GM21390 (cell line): ENCODE results near the gene DYNLRB1.

Experiments used
- ATAC-seq: cut with Tn5 transposase; IDR thresholded peaks from one replicate; pipeline ENCODE4 v1.9.1; 2021; ENCODE audit not compliant: unreplicated experiment

Gene DYNLRB1

DNA sequence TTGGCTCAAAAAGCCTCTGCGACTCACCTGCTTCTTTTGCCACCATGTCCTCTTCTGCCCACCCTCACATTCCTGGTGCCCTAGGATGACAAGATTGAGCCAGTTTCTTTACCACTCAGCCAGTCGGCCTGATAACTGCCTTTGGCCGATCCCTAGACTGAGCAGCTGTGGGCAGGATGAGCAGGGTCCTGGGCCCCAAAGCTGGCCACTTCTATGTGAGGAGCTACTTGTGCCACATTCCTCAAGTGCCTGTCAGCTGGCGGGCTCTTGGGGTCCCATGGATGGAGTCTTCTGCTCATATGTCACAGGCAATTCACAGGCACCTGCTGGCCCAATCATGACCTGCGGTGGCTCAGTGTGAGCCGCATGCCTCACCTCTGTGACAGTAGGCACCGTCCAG, 16.5 kb downstream of the DYNLRB1 start:
- ATAC-seq: no peak

DNA sequence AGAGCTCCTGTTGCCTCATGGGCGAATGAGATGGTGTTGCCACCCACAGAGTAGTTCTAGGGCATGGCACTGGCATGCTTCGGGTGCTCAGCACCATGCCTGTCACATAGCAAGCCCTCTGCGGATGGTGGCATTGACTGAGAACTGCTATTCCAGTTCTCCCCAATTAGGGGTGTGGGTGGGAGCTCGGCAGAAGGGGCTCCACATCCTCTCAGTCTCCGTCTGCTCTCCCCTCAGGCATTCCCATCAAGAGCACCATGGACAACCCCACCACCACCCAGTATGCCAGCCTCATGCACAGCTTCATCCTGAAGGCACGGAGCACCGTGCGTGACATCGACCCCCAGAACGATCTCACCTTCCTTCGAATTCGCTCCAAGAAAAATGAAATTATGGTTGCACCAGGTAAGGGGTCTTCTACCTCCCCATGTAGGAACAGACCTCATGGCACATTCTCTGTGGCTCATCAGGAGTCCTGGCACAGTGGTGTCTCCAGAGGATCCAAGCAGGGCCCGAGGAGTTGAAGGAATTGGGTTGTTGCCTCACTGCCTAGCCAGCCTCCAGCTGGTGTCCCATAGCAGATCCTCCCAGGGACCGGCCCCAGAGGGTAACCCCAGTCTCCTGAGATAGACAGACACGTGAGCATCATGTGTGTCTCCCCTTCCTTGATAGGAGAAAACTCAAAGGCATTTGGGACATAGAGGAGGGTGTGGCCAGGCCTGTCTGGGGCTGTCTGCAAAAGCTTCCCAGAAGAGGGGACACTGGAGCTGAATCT, 18.4 kb downstream of the DYNLRB1 start:
- no peak for ATAC-seq

DNA sequence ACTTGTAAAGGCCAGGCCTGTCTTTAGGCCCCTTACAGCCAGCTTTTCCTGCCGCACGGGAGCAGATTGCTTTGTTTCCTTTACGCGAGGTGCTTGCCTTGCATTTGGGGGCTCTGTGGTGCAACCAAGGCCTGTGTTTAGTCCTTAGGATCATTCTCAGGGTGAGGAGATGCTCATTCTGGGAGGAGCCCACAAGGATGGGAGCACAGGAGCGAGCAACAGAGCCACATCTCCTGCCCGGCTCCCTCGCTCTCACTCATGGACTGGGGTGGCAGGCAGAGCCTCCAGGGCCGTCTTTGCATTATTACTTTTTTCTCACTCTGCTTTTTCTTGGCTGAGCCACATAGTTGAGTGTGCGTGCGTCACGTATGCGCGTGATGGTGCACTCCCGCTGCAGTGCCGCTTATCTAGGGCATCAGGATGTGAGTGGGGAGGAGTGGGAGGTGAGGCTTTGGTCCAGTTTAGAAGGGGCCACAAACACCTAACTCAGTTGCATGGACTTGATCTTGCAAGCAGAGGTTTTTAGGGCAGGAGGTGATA, 19.1 kb downstream of the DYNLRB1 start:
- ATAC-seq: no peak

DNA sequence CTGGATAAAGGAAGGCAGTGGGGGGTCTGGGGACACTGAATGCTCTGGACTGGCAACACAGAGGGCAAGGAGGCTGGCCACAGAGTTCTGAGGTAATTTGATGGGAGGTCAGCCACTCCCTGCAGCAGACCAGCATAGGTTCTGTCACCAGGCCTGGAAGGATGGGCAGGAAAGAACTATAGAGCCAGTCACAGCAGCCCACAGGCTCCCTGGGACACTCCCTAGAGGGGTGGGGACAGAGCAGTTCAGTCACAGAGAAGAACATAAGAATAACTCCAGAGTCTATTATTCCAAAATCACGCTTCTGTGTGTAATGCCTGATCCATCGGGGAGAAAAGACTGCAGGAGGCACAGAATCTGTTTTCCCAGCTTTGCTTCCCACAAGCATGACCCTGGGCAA, 19.6 kb downstream of the DYNLRB1 start:
- no peak for ATAC-seq

DNA sequence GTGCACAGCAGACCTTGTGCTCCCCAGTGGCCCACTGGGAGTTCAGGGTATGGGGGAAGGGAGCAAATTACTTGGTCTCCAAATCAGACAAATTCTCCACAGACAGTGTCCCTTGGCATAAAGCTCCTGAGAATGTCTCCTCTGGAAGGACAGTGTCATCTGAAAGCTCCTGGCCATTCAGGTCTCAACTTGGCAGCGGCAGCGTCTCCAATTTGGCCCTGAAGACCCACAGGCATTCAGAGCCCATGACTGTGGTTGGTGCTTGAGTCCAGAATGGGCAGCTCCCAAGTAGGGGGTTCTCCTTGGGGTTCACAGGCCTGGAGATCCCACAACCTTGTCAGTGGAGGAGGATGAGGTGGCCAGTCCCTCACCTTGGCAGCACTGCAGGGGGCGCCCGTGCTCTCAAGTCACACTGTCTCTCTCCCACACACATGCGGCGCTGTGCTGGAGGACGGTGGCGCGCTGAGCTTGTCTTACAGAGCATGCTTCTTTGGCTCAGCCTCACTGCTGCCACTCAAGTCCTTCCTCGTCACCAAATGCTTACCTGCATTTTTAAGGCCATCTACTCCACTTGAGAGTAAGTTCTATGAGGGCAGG, 20.7 kb downstream of the DYNLRB1 start:
- ATAC-seq: no peak

DNA sequence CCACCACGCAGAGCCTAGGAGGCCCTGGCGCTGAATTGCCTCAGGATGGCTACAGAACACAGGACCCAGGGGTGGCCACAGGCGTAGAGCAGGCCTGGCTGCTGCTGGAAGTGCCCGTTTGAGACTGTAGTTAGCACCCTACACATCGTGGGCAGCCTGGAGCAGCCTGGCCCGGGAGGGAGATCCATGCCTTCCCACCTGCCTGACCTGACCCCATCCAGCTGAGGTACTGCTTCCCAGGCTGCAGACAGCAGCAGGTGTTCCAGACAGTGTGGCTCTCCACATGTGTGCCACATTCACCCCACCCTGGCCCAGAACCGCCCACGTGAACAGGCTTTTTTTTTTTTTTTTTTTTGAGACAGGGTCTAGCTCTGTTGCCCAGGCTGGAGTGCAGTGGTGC, 21.4 kb downstream of the DYNLRB1 start:
- ATAC-seq: no peak

DNA sequence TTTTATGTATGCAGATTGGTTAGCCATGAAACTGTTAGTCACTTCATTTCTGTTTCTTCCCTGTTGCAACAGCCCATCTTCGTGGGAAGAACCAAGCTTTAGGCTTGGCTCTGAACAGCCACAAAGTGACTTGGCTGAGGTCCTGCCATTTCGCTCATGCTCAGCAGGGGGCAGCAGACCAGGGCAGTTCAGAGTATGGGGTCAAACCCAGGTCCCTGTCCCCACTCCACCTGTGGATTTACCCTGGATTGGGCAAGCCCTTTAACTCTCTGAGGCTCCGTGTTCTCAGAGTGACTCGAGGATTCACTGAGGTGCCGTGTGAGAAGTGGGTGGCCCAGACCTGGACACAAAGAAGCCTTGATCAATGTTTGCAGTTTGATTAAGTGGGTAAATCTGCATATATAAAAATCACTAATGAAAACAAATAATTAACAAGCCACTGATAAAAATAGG, 22.5 kb downstream of the DYNLRB1 start:
- ATAC-seq: no peak

DNA sequence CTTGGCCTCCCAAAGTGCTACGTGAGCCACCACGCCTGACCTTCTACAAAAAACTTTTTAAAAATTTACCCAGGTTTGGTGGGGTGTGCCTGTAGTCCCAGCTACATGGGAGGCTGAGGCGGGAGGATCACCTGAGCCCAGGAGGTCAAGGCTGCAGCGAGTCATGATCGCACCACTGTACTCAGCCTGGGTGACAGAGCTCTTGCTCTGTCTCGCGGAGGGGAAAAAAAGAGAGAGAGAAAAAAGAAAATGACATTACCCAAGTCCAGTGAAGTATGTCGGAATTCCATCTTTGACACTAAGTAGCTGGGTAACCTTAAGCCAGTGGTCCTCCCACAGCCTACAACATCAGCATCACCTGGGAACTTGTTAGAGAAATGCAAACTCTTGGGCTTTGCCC, 23.5 kb downstream of the DYNLRB1 start:
- no peak for ATAC-seq

DNA sequence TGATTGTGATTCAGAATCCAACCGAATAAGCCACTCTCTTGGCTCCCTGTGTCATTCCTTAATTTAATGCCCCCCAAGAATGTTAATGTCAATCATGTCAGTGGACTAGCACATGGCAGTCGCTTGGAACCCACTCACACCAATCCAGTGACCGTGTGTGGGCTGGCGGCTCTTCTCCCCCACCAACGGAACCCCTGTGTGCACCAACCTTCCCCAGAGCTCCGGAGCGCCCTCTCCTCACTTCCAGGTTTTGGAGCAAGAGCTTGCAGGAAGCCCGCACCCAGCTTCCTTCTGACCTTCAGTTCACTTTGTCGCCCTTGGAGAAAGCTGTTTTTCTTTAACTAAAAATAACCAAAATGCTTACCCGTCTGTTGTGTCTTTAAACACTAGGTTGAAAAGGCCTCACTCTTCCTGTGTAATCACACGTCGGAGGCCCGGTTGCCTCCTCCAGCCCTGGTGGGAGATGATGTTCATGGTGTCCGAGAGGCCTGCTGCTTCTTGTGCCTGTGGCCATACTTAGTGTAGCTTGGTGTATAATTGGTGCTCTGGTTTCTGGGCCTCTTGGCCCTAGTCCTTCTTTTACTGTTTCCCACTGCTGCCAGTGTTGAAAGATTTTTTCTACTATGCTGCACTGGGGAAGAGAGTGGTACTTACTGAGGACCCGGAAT, 24.5 kb downstream of the DYNLRB1 start:
- ATAC-seq: no peak

DNA sequence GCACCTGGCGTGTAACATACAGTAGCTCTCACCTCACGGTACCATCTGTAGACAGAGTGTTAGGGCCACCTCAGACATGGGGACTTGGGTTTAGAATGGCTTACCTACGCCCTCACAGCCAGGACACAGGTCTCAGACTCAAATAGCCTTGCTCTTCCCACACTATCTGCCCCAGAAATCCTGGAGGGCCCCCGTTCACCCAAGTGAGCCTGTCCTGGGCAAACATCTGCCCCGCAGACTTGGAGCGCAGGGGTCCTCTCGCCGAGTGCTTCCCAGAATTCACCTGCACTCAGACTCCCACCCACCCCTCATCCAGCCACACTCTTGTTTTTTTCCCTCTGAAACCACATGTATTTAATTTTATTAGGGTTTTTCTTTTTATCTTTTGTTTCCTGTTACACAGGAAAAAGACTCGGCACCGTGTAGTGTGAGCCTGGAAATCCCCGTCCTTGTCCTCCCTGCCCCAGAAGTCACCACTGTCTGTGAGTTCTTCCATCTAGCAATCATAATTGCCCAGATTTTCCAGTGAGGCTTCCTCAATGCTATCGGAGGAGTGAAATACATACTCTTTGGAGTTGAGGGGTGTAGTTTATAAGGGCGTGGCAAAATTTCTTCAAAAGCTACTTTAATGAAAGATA, 25.2 kb downstream of the DYNLRB1 start:
- ATAC-seq: no peak

DNA sequence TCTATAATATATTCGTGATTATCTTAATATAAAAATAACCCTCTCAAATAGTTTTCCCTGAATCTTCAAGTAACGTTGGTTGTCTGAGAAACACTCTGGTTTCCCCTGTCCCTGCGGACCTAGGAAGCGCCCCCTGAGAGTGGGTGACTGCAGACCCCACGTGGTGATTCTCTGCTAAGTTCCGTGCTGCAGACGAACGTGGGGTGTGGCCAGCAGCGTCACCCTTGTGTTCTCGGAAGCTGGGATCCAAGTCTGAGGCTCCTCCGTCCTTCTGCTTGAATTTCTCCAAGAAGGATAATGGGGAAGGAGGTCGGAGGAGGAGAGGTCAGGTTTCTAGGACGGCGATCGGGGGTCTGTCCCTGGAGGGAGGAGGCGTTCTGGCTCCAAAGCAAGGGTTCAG, 25.7 kb downstream of the DYNLRB1 start:
- no peak for ATAC-seq

DNA sequence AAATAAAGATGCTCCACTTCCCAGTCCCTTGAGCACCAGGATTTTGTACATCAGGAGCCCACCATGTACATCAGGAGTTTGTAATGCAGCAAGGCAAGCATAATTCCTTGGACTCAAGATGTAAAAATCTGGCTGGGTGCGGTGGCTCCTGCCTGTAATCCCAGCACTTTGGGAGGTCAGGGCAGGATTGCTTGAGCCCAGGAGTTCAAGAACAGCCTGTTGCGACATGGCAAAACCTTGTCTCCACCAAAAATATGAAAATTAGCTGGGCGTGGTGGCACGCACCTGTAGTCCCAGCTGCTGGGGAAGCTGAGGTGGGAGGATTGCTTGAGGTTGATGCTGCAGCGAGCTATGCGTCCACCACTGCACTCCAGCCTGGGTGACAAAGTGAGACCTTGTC, 26.2 kb downstream of the DYNLRB1 start:
- no peak for ATAC-seq

DNA sequence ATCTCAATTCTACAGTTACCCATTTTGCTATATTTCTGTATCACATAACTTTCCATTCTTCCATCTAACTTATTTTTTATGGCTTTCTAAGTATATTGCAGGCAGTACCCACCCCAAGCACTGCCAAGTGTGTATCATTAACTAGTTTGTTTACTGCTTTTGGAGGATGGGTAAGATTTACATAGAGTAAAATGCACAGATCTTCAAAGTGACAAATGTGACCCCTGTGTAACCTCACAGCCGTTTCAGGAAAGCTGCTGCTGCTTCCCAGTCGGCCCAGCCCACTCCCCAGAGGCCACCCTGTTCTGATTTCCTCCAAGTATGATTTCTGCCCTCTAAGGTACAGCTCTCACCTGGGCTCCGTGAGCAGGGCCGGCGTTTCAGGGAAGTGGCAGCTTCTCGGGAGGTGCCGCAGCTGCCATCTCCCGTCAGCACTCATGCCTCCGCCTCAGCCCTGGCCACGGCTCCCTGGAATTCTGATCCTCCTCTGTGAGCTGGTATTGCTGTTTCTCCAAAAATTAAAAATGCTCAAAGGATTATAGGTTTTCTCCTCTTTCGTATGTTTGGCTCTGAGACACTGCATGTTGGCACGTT, 27.3 kb downstream of the DYNLRB1 start:
- no peak for ATAC-seq

DNA sequence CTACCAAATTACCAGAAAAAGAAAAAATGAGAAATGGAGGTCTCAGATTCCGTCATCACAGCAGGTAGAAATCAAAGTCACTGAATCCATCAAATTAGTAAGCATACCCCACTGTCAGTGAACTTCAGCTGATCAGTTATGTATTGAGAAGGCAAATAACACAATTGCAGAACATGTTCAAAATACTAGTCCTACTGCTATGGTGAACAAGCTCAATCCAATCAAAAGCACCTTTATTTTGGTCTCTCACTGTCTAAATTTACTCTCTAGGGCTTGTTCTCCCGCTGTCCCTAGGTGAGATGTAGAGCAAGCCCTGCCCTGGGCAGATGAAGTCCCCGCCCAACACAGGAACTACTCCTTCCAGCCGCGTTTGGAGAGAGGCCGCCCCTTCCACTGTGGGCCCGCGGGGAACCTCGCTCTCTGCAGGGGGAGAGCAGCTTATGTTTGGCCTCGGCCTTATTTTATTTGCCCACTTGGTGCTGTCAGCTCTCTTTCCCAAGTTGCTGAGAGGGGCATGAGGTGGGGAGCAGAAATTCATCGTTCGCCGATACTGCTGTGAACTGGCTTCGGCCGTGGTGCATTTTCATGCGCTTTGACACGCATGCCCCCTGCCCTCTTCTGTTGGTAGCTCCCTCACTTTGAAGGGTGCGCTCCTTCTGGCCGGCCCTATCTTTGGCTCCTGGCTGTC, 28.0 kb downstream of the DYNLRB1 start:
- no peak for ATAC-seq

DNA sequence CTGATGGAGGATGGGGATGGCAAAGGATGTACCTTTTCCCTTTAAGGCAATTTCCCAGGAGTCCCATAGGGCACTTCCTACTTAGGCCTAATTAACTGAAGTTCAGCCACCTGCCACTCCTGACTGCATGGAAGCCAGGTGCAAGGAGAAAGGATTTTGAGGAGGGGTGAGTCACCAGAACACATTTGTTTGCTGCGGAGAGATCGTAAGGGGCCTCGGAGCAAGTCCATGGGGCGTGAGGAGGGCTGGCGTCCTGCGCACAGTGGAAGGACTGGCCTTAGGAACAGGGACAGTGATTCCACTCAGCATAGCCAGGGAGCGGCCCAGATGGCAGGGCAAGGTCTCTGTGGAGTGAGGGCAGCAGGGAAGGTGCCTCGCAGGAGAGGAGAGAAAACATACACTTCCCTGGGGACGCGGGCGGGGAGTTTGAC, 30.5 kb downstream of the DYNLRB1 start:
- ATAC-seq: no peak

DNA sequence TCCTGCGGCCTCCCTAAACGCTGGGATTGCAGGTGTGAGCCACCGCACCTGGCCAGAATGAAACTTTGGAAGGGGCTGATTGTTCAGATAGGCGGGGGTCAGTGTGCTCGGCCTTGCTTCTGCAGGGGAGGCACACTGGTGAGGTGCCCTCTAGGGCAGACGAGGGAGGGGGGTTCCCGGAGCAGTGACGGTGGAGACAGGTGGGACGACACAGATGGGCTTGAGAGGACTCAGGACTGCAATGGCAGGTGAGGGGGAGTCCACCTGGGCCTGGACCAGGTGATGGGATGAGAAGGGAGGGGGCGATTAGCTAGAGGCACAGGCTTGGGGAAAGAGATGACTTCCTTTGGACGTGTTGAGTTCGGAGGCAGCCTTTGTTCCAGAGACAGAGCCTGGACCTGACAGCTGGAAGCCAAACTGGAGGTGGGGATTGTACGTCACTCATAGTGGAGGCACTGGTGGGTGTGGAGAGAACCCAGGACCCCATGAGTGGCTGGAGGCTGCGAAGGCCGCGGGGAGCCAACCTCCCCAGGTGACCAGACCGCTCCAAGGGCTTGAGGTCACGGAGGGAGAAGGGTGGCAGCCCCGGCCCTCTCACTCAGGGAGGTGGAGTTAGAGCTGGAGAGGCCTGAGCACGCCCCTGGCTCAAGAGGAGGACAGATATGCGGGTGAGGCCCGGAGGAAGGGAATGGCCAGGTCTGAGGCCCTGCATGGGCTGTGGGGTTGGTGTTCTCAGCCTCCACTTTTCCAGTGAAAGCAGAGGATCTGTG, 31.8 kb downstream of the DYNLRB1 start:
- no peak for ATAC-seq

DNA sequence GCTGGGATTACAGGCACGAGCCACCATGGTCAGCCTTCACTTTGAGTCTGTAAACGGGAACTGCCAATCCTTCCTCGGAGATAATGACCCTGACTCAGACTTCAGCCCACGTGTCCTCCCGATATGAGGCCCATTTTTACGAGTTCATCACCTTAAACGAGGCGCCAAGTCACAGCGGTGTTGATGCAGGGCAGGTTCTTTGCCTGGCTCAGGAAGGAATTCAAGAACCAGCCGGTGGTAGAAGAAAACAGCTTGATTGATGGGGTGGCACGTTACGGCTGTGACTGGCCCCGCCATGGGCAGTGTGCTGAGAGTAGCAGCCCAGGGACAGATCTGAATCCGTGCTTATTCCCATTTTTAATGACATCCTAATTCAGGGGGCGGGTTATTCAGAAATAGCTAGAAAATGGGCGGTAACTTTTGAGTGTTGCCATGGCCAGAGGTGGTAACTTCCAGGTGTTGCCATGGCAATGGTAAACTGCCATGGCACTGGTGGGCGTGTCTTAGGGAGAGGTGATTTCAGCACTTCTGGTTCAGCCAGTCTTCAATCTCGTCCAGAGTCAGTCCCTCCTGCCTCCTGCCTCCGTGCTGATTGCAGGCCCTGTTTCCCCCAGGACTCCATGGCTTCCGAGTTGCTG, 33.2 kb downstream of the DYNLRB1 start:
- ATAC-seq: no peak

DNA sequence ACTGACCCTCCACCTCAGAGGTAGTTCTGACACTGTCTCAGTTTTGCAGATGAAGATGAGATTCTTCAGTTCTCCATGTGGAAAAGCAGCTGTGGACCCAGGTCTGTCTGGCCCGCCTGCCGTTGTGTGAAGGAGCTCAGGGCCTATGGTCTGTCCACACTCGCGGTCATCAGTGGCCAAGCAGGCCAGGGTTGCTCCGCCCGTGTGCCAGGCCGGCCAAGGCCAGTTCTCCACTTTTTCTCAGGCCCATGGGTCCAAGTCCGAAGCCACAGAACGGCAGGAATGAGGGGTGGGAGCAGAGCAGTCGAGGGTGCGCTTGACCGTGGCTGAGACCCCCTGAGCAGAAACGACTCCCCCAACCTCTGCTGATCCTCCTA, 33.7 kb downstream of the DYNLRB1 start:
- ATAC-seq: no peak

DNA sequence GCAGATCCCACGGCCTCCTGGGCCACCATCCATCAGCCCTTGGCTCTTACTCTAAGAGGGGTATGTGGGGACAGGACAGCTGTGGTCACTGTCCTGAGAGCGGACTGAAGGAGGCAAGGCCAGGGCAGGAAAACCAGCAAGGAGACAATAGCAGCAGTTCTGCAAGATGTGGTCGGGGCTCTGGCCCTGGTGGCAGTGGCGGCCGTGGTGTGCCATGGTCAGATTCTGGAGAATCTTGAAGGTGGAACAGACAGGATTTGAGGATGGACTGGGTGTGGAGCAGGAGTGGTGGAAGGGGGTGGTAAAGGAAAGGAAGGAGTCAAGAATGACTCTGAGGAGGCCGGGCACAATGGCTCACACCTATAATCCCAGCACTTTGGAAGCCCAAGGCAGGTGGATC, 36.3 kb downstream of the DYNLRB1 start:
- no peak for ATAC-seq
